WTC11 (cell line): ENCODE data around the gene TBPL2. TPM values are rescaled to one million over a fixed set of nuclear protein-coding genes. Genes with fewer than 3 reads are reported as not detected.

ENCODE experiments used
- ATAC-seq: fragments of 200-7000 bp; cut with Tn5 transposase; 2 replicates; pipeline ENCODE4 v1.10.0; 2021; ENCODE audit warnings: mild to moderate bottlenecking, moderate library complexity
- CTCF ChIA-PET: fragments of 300-600 bp; sonication (Branson Sonifier 250); formaldehyde crosslinking; loops from one replicate; lab custom pipeline; 2021; ENCODE audit warnings: antibody characterized with exemption; lab: Charles Lee
- POLR2A ChIA-PET: fragments of 350-600 bp; sonication (Branson Sonifier 250); formaldehyde crosslinking; loops from one replicate; lab custom pipeline; 2021; ENCODE audit warnings: antibody characterized with exemption; lab: Charles Lee
- DNase-seq: peaks from one replicate; pipeline ENCODE4 v3.0.0; 2021; ENCODE audit warnings: low spot score
- H3K27ac Mint-ChIP-seq: 2 replicates; pipeline ENCODE4 v1.8.0; 2021; ENCODE audit warnings: mixed read lengths
- H3K27me3 Mint-ChIP-seq: 2 replicates; pipeline ENCODE4 v1.8.0; 2021; ENCODE audit warnings: low read depth, mild to moderate bottlenecking, moderate library complexity, mixed read lengths
- H3K36me3 Mint-ChIP-seq: 2 replicates; pipeline ENCODE4 v1.8.0; 2021; ENCODE audit warnings: mixed read lengths
- H3K4me1 Mint-ChIP-seq: 2 replicates; pipeline ENCODE4 v1.8.0; 2022; ENCODE audit warnings: mixed read lengths
- H3K4me3 Mint-ChIP-seq: 2 replicates; pipeline ENCODE4 v1.8.0; 2021; ENCODE audit warnings: mild to moderate bottlenecking, moderate library complexity, mixed read lengths
- H3K9me3 Mint-ChIP-seq: 2 replicates; pipeline ENCODE4 v1.8.0; 2021; ENCODE audit warnings: mixed read lengths
- ATF6 ChIP-seq: sonication (generic); formaldehyde crosslinking; IDR thresholded peaks from 2 replicates; pipeline ENCODE4 v1.8.1; 2023; ENCODE audit warnings: mild to moderate bottlenecking, missing genetic modification reagents
- CDX4 ChIP-seq: fragments of 250-450 bp; sonication (Bioruptor Pico); IDR thresholded peaks from 2 replicates; pipeline ENCODE4 v1.9.0; 2021; ENCODE audit warnings: moderate library complexity, mild to moderate bottlenecking, inconsistent platforms, borderline replicate concordance
- FOXK1 ChIP-seq: sonication (generic); formaldehyde crosslinking; IDR thresholded peaks from 2 replicates; pipeline ENCODE4 v1.8.0; 2022; ENCODE audit warnings: mild to moderate bottlenecking, moderate library complexity, missing genetic modification reagents
- GTF2I ChIP-seq: fragments of 250-450 bp; sonication (Bioruptor Pico); conservative IDR thresholded peaks from 2 replicates; pipeline ENCODE4 v1.4.0; 2021; ENCODE audit warnings: mild to moderate bottlenecking
- IRF2 ChIP-seq: sonication (generic); formaldehyde crosslinking; IDR thresholded peaks from 2 replicates; pipeline ENCODE4 v1.8.0; 2022; ENCODE audit warnings: low read depth, missing genetic modification reagents, borderline replicate concordance
- MAX ChIP-seq: sonication (generic); formaldehyde crosslinking; IDR thresholded peaks from 2 replicates; pipeline ENCODE4 v1.8.0; 2022; ENCODE audit warnings: mild to moderate bottlenecking, missing genetic modification reagents
- NR1H2 ChIP-seq: sonication (generic); formaldehyde crosslinking; IDR thresholded peaks from 2 replicates; pipeline ENCODE4 v1.9.0; 2021; ENCODE audit warnings: mild to moderate bottlenecking, moderate library complexity, missing genetic modification reagents
- USF1 ChIP-seq: sonication (generic); formaldehyde crosslinking; IDR thresholded peaks from 2 replicates; pipeline ENCODE4 v1.8.0; 2022; ENCODE audit warnings: mild to moderate bottlenecking, missing genetic modification reagents
- ZNF121 ChIP-seq: sonication (generic); formaldehyde crosslinking; IDR thresholded peaks from 2 replicates; pipeline ENCODE4 v1.8.0; 2023; ENCODE audit warnings: missing genetic modification reagents
- ZNF281 ChIP-seq: sonication (generic); formaldehyde crosslinking; IDR thresholded peaks from 2 replicates; pipeline ENCODE4 v1.8.0; 2023; ENCODE audit warnings: mild to moderate bottlenecking, missing genetic modification reagents
- ZNF512 ChIP-seq: sonication (generic); formaldehyde crosslinking; IDR thresholded peaks from 2 replicates; pipeline ENCODE4 v1.8.1; 2022; ENCODE audit warnings: missing genetic modification reagents, borderline replicate concordance
- total RNA-seq: library from RNA; stranded (reverse); gene quantifications from 3 replicates; pipeline ENCODE4 v1.2.3, GENCODE V29; 2021

TBPL2 gene
- total RNA-seq, 1 experiment from 2014 or later: not detected

- CTCF ChIA-PET: interaction anchor here (0.6 to 1.7 kb wide), 2 partner anchors 21 to 34 kb away, joined by 3 to 6 read pairs; no protein-coding TSS in a partner anchor
Observed at GRCh38 chr14:55467307-55467706, 26.9 kb upstream of the TBPL2 start.

More at GRCh38 chr14:55467307-55467706, 26.9 kb upstream of the TBPL2 start:
- Mint-ChIP-seq H3K4me1 (no peaks in the 10 kb centered on the region), H3K4me3 (no peak overlapping the region), H3K36me3 (0 out of 2 replicates have a peak, but pooled peaks cover 2% of the 10 kb centered on the region), H3K27me3 (no peaks in the 10 kb centered on the region; the same call in 1 of the 2 replicates), H3K27ac (no peak overlapping the region), H3K9me3 (peaks cover 23% of the 10 kb centered on the region)
- POLR2A ChIA-PET: interaction anchor here (0.6 to 1.0 kb wide), 2 partner anchors 27 to 217 kb away, joined by 3 to 4 read pairs; partner anchors contain the start of gene TBPL2
- no peak for ATAC-seq
- no peak for TF ChIP-seq FOXK1 (CRISPR knock-in tag)
- TF ChIP-seq ZNF281: no peak
- no peak for TF ChIP-seq MAX (CRISPR knock-in tag)
- TF ChIP-seq GTF2I: no peak
- TF ChIP-seq NR1H2 (CRISPR knock-in tag): no peak
- TF ChIP-seq USF1 (CRISPR knock-in tag): no peak
- no peak for TF ChIP-seq CDX4 (CRISPR knock-in tag)
- no peak for TF ChIP-seq IRF2 (CRISPR knock-in tag)
- TF ChIP-seq ZNF121 (CRISPR knock-in tag): no peak
- no peak for TF ChIP-seq ATF6 (CRISPR knock-in tag)
- no peak for TF ChIP-seq ZNF512 (CRISPR knock-in tag)
- no peak for DNase-seq
